Panc1 (cell line): ENCODE results near the gene GABRG3. TPM values are rescaled to one million over a fixed set of nuclear protein-coding genes. Genes with fewer than 3 reads are reported as not detected.

Source experiments
- ATAC-seq: fragments of 200-7000 bp; cut with Tn5 transposase; 2 replicates; pipeline ENCODE4 v1.9.1; 2020; ENCODE audit warnings: mild to moderate bottlenecking, moderate library complexity
- BruUV-seq: library from RNA; stranded (reverse); fragments of 400-500 nt; replicated peaks from 2 replicates; lab custom pipeline; 2021; lab: Mats Ljungman, UMichigan
- CTCF ChIA-PET: fragments of 300-600 bp; sonication (Branson Sonifier 250); formaldehyde crosslinking; loops from one replicate; lab custom pipeline; 2022; ENCODE audit warnings: antibody characterized with exemption; lab: Charles Lee
- POLR2A ChIA-PET: fragments of 300-600 bp; sonication (Branson Sonifier 250); formaldehyde crosslinking; loops from one replicate; lab custom pipeline; 2022; ENCODE audit warnings: antibody characterized with exemption; lab: Charles Lee
- DNase-seq: peaks from one replicate; pipeline ENCODE4 v3.0.0-alpha.2; 2010; ENCODE audit warnings: low read depth, low spot score
- H3K27ac ChIP-seq: 2 replicates; pipeline ENCODE4 v1.5.1; 2011; ENCODE audit warnings: mild to moderate bottlenecking, low read length, inconsistent platforms
- H3K27me3 ChIP-seq: fragments of 200-500 bp; sonication (Bioruptor generic); 2 replicates; pipeline ENCODE4 v1.6.0; 2014; ENCODE audit warnings: low read length, inconsistent platforms; ENCODE audit not compliant: control insufficient read depth, insufficient read depth
- H3K36me3 ChIP-seq: fragments of 200-500 bp; sonication (Bioruptor generic); 2 replicates; pipeline ENCODE4 v1.5.1; 2014; ENCODE audit warnings: inconsistent platforms, mild to moderate bottlenecking, low read length, moderate library complexity; ENCODE audit not compliant: control insufficient read depth, insufficient read depth
- H3K4me1 ChIP-seq: 2 replicates; pipeline ENCODE4 v1.5.1; 2011; ENCODE audit warnings: inconsistent platforms, mild to moderate bottlenecking, low read length, moderate library complexity; ENCODE audit not compliant: control insufficient read depth, insufficient read depth
- H3K4me3 ChIP-seq, 2 experiments: 2 replicates each; pipeline ENCODE4 v1.5.1; 2011 to 2012; ENCODE audit warnings: low read depth in 2 of 2, low read length in 2 of 2, mild to moderate bottlenecking in 2 of 2, inconsistent platforms in 1 of 2, moderate library complexity in 1 of 2
- H3K9me3 ChIP-seq: fragments of 200-500 bp; sonication (Bioruptor generic); 2 replicates; pipeline ENCODE4 v1.5.1; 2014; ENCODE audit warnings: low read depth, mild to moderate bottlenecking, inconsistent platforms, low read length, moderate library complexity; ENCODE audit not compliant: control insufficient read depth, insufficient read depth
- POLR2AphosphoS5 ChIP-seq: IDR thresholded peaks from 2 replicates; pipeline ENCODE4 v1.6.1; 2012; ENCODE audit warnings: mild to moderate bottlenecking, low read depth, low read length, moderate library complexity
- SIN3A ChIP-seq: IDR thresholded peaks from 2 replicates; pipeline ENCODE4 v1.6.1; 2012; ENCODE audit warnings: low read depth, mild to moderate bottlenecking, low read length, moderate library complexity, borderline replicate concordance; ENCODE audit not compliant: insufficient read depth
- TCF7L2 ChIP-seq: IDR thresholded peaks from 2 replicates; pipeline ENCODE4 v1.6.1; 2011; ENCODE audit warnings: mild to moderate bottlenecking, low read depth, low read length, inconsistent platforms
- in situ Hi-C: cut with HindIII; loops from 2 replicates; pipeline ENCODE4 v1.10.0; 2016; ENCODE audit warnings: low sequenced_read_pairs, low pct_unique_long_range_greater_than_20kb
- intact Hi-C: fragments of 100-400 bp; cut with micrococcal nuclease; formaldehyde crosslinking; loops from one replicate; pipeline ENCODE4 v1.10.0; 2022; ENCODE audit not compliant: unreplicated experiment
- total RNA-seq: library from RNA; stranded (reverse); gene quantifications from one replicate; pipeline ENCODE4 v1.2.1, GENCODE V29; 2021; ENCODE audit not compliant: unreplicated experiment
- TF ChIP-seq, protein P1 (sequence below): fragments of 450-650 bp; IDR thresholded peaks from 2 replicates; pipeline ENCODE4 v1.5.1; 2017; ENCODE audit warnings: mild to moderate bottlenecking
- TF ChIP-seq, protein P2 (sequence below), 2 experiments: IDR thresholded peaks; 2 replicates each; pipeline ENCODE4 v1.6.1; 2011 to 2012; ENCODE audit warnings: low read depth in 2 of 2, control low read depth in 1 of 2, low read length in 1 of 2, mild to moderate bottlenecking in 1 of 2, moderate library complexity in 1 of 2; ENCODE audit not compliant: insufficient read depth in 1 of 2

The GABRG3 gene
- total RNA-seq, 1 experiment from 2014 or later: not detected

DNA sequence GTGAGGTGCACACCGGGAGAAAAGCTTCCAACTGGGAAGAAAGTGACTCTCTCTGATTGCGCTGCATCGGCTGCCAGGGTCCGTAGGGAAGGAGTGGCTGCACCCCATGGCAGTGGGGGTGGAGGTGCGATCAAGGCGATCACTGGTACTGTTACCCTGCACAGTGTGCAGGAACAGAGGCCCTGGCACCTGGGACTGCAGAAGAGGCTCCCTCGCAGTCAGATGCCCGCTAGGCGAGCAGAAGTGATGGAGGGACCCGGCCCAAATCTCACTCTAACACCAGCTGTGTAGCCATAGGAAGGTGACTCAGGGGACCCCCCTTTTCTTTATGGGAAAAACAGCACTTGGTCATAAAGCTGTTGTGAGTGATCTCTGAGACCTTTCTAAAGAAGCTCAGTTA lies 196.8 kb downstream of the GABRG3 start:
- no peaks in the 10 kb centered on the region for H3K27me3 ChIP-seq
- ChIA-PET POLR2A (no interaction called here), CTCF (no interaction called here)
- H3K27ac ChIP-seq: no peak overlapping the region
- intact Hi-C loops (no loop called here), in situ Hi-C loops (no loop called here)
- no TSS peak for BruUV-seq
- no peaks in the 10 kb centered on the region for H3K36me3 ChIP-seq
- H3K4me3 ChIP-seq: no peak overlapping the region
- no peaks in the 10 kb centered on the region for H3K9me3 ChIP-seq
- DNase-seq (no peak), ATAC-seq (no peak)
- TF ChIP-seq, protein P1, sequence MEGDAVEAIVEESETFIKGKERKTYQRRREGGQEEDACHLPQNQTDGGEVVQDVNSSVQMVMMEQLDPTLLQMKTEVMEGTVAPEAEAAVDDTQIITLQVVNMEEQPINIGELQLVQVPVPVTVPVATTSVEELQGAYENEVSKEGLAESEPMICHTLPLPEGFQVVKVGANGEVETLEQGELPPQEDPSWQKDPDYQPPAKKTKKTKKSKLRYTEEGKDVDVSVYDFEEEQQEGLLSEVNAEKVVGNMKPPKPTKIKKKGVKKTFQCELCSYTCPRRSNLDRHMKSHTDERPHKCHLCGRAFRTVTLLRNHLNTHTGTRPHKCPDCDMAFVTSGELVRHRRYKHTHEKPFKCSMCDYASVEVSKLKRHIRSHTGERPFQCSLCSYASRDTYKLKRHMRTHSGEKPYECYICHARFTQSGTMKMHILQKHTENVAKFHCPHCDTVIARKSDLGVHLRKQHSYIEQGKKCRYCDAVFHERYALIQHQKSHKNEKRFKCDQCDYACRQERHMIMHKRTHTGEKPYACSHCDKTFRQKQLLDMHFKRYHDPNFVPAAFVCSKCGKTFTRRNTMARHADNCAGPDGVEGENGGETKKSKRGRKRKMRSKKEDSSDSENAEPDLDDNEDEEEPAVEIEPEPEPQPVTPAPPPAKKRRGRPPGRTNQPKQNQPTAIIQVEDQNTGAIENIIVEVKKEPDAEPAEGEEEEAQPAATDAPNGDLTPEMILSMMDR: no peak
- TF ChIP-seq, protein P2, sequence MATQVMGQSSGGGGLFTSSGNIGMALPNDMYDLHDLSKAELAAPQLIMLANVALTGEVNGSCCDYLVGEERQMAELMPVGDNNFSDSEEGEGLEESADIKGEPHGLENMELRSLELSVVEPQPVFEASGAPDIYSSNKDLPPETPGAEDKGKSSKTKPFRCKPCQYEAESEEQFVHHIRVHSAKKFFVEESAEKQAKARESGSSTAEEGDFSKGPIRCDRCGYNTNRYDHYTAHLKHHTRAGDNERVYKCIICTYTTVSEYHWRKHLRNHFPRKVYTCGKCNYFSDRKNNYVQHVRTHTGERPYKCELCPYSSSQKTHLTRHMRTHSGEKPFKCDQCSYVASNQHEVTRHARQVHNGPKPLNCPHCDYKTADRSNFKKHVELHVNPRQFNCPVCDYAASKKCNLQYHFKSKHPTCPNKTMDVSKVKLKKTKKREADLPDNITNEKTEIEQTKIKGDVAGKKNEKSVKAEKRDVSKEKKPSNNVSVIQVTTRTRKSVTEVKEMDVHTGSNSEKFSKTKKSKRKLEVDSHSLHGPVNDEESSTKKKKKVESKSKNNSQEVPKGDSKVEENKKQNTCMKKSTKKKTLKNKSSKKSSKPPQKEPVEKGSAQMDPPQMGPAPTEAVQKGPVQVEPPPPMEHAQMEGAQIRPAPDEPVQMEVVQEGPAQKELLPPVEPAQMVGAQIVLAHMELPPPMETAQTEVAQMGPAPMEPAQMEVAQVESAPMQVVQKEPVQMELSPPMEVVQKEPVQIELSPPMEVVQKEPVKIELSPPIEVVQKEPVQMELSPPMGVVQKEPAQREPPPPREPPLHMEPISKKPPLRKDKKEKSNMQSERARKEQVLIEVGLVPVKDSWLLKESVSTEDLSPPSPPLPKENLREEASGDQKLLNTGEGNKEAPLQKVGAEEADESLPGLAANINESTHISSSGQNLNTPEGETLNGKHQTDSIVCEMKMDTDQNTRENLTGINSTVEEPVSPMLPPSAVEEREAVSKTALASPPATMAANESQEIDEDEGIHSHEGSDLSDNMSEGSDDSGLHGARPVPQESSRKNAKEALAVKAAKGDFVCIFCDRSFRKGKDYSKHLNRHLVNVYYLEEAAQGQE (IDR thresholded peaks at IDR 0.05; ENCODE audit: insufficient read depth in 1 of 2, low read depth in 2 of 2, low read length in 1 of 2): no peak
- TF ChIP-seq SIN3A (no peak), POLR2AphosphoS5 (no peak), TCF7L2 (no peak)
- H3K4me1 ChIP-seq: no peaks in the 10 kb centered on the region

DNA sequence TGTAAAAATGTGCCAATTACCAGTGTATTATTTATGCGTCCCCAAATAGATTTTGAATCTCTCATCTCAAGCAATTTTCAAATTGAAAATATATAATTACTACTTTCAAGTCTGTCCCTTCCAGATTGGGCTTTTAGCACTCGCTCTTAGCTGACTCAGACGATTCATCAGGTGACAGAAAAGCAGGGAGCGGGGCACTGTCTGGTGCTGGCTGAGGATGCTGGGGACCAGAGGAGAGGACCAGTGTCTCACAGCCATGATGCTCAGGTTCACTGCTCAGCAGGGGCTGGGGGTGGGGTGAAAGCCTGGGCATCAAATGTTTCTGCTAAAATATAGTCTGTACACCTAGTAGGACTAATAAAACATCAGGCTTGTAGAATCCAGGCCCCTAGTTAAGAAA lies 199.9 kb downstream of the GABRG3 start:
- in situ Hi-C loops: no loop called here
- H3K9me3 ChIP-seq: no peaks in the 10 kb centered on the region
- intact Hi-C loops: no loop called here
- ChIA-PET CTCF (no interaction called here), POLR2A (no interaction called here)
- no TSS peak for BruUV-seq
- H3K4me3 ChIP-seq: no peak overlapping the region
- DNase-seq (no peak), ATAC-seq (no peak)
- no peaks in the 10 kb centered on the region for H3K27me3 ChIP-seq
- TF ChIP-seq, protein P2 (IDR thresholded peaks at IDR 0.05; ENCODE audit: insufficient read depth in 1 of 2, low read depth in 2 of 2, low read length in 1 of 2): no peak
- TF ChIP-seq, protein P1: no peak
- TF ChIP-seq TCF7L2 (no peak), SIN3A (no peak), POLR2AphosphoS5 (no peak)
- H3K4me1 ChIP-seq: no peaks in the 10 kb centered on the region
- no peak overlapping the region for H3K27ac ChIP-seq
- no peaks in the 10 kb centered on the region for H3K36me3 ChIP-seq
